Suppressor macrophage (primary cell): ENCODE results near the gene PLXNA4.

Source experiments
- DNase-seq, 4 experiments: peaks; one replicate each; pipeline ENCODE4 v3.0.0-alpha.2; 2020 to 2022

Gene PLXNA4

DNA sequence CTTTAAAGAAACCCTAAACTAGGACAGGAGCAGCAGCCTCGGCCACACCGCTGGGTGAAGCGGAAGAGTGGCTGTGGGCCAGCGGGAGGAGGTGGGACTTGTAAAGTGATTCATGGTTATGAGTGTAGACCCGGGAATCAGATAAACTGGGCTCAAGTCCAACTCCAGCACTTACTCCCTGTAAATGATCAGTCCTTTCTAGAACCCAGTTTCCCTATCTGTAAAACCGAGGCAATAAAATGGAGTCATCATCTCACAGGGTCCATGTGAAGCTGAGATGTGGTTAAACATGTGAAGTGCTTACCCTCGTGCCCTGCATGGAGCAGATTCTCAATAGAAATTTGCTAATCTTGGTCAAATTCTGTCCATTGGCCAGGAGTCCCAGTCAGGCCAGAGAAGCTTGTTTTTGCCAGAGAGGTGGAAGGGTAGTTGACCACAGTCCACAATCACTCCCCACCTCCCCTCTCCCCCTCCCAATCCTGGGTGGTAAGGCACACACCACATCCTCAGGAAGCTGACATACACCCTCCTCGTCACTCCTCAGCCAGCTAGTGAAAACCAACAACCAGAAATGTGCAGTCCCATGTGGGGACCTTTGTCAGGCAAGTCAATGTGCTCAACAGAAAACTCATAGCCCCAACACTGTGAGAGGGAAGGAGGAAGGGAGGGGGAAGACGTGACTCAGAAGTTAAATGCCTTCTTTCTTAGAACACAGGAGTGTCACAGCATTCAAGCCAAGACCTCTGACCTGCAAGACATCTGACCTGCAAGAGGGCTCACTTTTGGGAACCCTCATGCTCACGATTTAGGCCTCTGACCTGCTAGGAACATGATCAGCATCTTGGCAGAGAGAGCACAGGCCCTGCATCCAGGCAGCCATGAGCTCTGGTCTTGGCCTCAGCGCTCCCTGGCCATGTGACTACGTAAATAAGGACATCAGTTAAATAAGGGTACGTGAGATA is 145.1 kb downstream of the PLXNA4 start:
- DNase-seq, result no peak

DNA sequence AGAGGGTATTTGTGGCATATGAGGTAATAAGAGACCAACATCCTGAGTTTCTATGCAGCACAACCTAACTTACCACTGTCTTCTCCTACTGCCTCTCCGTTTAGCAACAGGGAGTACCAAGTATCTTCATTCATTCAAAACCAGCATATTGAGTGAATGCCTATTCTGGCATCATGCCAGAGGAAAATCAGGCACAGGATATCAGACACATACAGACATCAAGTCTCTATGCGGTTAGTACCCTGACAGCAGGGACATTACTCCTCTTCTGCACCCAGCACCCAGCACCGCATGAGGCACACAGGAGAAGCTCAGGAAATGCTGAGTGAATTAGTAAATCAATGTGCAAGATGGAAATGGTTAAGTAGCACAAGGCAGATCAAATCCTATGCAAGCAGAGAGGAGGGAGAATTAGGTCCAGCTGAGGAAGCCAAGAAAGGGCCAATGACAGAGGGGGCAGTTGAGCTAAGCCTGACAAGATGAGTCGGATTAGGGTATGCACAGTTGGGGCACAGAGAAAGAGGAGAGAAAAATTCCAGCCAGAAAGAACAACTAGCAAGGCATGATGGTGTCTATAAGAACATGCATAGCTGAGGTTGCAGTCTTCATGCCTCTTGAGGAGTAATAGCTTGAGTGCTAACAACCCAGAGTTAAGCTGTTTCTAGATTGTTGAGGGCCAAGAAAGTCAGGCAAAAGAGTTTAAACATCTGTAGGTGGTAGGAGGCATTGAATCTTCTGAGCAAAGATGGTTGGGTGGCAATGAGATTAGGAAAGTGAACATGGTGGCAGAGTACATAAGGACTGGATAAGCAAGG is 146.0 kb downstream of the PLXNA4 start:
- no peak for DNase-seq

DNA sequence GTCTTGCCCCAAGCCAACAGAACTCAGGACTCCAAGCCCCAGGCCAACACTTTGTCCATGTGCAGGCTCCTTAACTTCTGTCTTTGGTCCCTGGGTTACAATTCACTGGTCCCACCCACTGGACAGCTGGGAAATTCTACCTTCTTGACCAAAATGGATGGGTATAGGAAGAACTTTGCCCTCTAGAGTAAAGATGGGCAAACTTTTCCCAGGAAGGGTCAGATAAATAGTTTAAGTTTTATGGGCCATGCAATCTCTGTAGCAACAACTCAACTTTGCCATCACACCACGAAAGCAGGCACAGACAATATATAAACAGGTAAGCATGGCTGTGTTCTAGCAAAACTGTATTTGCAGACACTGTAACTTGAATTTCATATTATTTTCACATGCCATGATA is 147.1 kb downstream of the PLXNA4 start:
- no peak for DNase-seq

DNA sequence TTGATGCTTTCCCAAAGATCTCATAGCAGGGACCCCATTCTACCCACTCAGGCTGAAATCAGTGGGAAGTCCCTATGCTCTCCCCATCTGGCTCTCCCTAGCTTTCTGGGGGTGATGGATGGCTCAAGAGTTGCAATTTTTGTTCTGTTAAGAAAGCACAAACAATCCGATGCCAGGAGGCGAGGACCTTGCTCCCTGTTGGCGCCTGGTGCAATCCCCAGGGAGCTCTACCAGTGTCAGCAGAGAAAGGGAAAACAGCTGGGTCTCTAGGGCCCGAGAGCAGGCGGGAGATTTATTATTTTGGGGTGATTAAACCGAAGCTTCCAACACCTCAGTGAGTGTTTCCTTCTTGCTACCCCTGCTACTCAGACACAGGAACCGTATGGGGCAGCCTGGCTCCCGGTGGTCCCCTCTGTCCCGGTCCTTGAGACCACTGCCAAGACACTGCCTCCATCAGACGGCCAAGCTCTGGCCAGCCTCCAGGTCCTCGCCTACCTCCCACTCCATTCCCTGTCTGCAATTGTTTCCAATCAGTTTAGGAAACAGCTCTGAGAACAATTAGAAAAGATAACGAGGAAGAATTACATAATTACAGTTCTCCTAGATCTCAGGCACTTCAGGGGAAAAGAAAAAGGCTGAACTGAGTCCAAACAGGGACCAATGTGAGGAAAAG is 147.9 kb downstream of the PLXNA4 start:
- DNase-seq, result no peak

DNA sequence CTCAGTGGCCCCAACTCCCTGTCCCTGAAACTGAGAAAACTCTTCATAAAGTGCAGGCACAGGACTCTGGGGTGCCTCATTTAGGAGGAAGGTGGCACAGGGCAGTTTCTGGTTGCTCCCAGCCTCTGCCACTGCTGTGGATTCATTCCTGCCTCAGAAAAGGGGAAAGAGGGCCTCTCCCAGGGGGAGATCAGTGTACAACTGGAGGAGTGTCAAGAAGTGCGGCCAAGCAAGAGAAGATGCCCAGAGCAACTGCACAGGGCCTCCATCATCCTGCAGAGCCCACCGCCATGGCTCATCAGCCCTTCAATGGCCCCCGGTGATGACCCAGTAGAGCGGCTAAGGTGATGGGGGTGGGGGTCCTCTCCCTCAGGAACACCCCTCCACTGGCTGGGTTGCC is 150.3 kb downstream of the PLXNA4 start:
- DNase-seq, result no peak

DNA sequence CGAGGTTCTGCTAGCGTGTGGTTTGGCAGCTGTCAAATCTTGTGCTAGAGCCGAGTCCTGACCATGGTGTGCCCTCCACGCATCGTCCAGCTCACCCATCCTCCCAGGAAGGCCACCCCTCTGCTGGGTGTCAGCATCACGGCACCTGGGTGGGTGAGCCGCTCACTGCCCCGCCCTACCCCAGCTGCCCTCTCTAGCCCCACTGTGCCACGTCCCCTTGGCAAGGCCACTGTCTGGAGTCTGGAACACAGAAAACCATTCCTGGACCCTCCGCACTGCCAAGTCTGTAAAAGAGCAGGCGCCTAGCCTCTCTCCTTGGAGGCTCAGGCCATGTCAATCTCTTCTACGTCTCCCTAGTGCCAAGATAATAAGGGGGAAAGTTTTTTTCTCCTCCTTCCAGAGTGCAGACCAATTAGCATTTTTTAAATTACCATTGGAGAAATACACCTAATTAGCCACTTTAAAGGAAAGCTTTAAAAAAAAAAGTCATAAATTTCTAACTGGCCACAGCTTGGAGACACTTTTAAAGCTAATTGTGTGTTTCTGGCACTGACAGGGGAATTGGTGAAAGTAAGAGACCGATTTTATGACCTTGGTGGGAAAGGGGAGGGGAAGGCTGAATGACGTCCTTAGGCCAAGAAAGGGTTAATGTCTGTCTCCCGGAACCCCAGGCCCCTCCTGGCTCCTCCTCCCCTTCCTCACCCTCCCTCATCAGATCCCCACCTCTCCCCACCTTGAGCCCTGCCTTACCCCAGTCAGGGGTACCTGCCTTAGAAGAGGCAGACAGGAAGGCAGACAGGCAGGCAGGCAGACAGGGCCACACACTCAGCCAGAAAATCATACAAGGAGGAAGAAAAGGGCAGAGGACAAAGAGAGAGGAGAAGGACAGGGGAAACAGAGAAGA is 151.2 kb downstream of the PLXNA4 start:
- no peak for DNase-seq

DNA sequence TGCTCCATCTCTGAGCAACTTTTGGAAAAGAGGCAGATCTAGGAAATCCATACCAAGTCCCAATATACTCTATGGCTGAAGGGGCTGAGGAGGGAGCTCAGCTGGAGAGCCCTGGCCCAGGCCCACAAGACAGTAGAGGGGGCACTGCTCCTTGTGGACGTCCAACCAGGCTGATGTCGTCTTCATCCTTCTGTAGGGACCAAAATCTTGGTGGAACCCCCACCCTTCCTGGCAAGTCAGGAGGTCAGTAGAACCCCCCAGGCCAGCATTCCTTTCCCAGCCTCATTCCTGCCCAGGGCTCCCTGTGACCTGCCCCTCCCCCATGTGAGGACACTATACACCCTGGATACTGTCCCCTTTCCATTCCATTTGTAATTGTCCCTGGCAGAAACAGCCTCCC is 152.0 kb downstream of the PLXNA4 start:
- DNase-seq, result no peak

DNA sequence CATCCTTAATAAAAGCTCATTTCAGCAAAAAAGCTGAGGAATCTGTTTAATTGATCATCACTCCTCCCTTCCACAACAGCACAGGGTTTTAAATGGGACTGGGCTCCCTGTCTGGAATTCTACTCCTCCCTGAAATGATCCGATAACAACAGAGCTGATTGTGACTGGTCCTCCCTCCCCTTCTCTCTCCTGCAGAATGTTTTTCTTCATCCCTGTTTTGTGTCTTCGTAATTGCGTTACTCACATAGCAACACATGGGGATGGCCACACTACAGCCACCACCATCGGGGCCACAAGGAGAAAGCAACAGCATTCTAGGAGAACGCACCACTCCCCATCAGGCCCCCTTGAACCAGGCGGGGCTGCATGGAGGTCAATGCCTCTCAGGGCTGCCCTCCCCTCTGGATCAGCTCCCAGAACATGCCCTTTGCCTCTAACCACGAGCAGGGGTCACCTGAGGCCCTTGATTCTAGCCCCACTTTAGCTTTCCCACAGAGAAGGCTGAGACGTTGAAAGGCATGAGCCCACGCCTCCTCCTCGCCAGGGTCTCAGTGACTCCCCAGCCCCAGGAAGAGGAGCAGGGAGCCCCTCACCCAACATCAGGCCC is 152.6 kb downstream of the PLXNA4 start:
- DNase-seq, result no peak

DNA sequence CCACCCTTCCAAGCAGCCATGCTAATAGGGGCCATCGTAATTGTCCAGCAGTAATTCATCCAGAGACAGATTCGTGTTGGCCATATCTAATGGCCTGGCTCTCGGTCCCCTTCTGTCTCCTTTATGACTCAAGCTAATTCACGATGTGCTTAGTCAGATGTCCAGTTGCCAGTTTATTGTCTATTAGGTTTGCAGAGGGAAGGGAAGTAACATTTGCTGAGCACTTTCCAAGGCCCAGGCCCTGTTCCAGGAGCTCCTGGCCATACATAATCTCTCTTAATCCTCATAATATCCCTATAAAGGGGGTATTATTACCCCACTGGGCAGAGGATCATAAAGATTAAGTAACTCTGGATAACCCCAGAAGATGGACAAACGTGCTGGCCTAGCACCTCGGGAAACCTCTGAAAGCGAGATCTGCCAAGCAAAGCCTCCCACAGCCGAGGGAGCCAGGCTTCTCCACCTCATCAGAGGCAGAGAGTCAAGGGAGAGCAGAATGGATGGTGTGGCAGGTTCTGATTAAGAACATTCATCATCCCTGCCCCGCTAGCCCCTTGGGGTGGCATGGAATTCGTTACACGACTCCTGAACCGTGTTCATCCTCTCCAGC is 153.7 kb downstream of the PLXNA4 start:
- no peak for DNase-seq

DNA sequence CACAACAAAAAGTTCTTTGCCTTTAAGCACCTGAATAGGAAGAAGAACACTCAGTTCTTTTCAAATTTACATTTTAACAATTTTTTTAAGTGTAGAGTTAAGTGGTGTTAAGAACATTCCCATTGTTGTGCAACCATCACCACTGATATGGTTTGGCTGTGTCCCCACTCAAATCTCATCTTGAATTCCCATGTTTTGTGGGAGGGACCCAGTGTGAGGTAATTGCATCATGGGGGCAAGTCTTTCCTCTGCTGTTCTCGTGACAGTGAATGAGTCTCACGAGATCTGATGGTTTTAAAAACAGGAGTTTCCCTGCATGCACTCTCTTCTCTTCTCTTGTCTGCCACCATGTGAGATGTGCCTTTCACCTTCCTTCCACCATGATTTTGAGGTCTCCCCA is 155.7 kb downstream of the PLXNA4 start:
- no peak for DNase-seq

DNA sequence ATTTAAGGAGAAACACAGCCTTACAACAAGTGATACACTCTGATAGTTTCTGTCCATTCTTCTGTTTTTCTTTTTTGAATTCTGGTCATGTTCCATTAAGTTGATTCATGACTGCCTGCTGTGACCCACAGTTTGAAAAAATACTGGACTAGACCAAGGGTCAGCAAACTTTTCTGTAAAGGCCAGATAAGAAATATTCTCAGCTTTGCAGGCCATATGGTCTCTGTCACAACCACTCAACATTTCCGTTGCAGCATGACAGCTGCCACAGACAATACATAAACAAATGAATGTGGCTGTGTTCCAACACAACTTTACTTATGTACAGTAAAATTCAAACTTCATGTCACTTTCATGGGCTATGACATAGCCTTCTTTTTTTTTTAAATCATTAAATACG is 156.7 kb downstream of the PLXNA4 start:
- DNase-seq, result no peak

DNA sequence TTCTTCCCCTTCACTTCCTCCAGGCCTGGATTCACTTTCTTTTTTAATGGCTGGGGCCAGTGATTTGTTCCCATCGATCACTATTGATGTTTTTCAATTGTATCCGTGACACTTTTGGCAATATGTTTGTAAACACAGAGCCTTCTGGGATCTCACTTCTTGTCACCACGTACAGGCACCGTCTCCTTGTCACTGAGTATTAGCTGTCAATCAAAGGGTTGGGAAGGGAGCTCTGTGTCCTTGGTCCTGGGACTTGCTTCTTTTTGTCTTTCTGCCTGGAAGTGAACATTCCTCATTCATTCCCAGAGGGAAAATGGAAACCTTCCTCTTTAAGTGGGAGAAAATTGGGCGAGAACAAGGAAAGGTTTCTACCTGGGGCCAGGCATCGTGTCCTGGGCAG is 157.4 kb downstream of the PLXNA4 start:
- DNase-seq, result no peak

DNA sequence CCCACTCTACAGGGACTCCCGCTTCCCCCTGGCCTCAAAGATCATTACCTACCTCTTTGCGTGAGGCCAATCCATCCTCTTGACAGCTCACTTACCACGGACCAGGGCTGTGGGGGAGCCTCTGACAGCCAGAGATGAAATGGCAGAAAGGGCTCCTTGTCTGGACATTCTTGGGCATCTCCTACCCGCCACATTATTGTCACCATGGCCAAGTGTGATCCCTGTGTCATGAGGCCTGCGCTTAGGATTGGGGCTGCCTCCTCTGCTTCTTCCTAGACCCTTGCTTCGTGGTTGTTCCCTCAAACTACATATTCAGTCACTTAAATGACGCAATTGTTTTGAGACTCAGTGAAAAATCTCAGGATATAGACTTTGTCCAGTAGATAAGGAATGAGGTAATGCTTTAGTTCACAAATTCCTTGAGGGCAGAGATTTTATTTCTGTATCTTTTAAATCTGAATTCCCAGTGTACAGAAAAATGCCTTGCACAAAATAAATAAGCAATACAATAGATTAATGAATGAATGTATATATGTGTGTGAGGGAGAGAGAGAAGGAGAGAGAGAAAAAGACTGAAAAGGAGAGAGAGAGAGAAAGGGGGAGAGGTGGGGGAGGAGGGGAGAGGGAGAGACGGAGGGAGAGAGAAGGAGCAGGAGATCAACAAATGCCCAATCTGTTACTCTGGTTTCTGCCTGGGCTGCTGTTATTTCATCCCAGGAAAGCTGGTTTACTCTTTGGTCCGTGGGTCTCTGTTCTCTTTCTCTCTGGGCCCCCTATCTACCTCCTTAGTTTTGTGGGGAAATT is 159.0 kb downstream of the PLXNA4 start:
- DNase-seq, result no peak

DNA sequence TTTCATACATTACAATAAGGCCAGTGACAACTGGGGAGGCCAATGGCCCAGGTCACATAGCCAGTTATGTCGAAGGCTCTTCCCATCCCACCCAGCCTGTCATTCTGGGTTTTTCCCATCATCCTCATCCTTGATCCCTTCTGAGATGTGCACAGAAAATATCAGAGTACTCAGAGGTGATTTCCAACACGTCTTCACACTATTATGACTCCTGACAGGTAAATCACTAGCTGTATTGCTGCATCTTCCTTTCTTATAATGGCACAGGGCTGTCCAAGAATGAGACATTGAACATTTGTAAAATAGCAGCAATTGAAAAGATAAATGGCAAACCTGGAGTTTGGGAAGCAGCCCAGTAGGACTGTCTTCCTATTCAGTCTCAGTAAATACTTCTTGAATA is 159.9 kb downstream of the PLXNA4 start:
- DNase-seq, result no peak

DNA sequence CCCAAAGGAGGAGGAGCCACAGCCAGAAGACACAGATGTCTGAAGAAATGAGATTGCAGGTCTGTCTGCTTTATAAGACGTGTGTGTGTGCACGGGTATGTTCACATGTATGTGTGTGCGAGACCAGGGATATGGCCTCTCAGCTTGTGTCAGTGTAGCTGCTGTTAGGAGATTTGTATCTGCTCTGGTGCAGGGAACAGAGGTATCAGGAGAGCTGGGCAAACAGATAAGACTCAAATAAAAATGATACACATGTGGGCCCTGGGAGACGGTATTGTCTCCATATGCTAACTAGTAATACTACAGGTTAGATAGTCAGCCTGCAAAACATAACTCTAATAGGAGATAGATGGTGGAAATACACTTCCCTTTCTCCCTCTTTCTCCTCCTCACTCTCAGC is 161.0 kb downstream of the PLXNA4 start:
- DNase-seq, result no peak

DNA sequence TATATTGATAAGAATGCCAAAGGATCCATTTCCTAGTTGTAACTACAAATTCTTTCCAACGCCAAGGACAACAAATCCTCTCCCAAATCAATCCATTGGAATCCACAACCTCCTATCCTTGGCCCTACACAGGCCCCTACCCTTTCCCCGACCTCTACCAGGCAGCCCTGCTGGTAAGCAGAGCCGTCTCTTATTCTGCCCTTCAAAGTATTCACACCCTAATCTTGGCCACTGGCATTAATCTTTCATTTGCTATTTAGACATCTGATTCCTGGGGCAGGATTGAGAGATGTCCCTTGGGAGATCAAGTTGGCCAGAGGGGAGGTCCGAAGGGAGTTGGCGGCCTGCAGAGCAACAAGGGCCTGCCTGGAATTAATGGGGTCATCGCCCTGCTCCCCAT is 161.4 kb downstream of the PLXNA4 start:
- DNase-seq, result no peak

DNA sequence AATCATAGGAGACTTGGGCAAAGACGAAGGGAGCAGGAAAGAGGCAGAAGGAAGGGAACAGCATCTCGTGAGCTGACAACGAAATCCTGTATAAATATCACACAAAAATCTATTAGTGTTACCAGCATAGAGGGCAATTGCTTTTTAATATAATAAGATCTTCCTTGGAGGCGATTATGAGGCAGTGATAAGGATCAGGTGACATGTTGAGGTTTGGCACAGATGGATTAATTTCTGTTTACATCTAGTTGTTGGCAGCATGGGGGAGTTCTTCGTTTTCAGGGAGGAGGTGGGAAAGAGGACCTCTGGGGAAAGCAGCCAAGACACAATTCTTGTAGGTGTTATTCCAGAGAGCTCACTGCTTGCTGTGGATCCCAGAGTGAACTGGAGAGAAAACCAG is 163.8 kb downstream of the PLXNA4 start:
- DNase-seq, result no peak

DNA sequence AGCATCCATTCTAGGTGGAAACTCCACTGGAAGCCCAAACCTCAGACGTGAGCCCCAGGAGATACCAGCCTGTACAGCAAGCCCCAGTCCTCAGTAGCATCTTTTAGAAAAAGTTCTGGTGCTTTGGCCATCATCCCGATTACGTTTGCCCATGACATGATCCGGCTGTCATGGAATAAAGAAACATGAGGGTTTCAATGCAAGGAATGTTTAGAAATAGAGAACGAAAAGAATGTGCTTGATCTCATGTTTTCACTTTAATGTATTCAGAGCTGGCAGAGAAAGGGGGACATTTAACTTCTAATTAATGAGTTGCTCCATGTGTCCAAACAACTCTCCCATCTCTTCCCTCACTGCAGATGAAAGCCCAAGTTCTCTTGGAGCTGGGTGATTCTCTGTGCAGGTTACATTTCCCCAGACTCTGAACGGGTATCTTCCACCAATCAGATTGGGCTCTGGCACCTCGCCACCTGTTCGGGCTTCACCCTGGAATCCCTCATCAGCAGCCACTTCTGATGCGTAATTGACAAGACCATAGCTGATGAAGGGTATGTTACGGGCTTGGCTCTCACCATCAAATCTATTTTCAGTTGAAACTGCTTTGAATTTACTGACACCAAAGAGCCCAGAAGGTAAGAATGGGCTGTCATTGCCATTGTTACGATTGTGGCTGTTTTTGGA is 165.3 kb downstream of the PLXNA4 start:
- DNase-seq, result no peak

DNA sequence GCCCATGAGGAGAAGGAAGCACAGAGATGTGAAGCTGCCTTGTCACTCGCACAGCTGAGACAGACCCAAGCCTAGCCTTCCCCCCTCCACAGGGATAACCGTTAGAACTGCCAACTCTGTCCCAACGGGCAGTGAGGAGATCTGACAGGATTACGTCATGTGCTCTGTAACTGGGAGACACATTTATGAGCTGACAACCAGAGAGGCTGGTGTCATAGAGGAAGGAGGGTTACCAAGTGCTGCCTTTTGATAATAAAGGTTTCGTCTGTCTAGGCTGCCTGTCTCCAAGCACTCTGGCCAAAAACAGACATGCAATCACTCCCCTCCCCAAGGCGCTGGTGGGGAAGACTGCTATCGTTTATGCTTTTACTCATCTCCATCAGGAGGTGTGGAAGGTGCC is 165.9 kb downstream of the PLXNA4 start:
- DNase-seq, result peak in 3 of 4 experiments; percentile 5 to 17 (median 9)

DNA sequence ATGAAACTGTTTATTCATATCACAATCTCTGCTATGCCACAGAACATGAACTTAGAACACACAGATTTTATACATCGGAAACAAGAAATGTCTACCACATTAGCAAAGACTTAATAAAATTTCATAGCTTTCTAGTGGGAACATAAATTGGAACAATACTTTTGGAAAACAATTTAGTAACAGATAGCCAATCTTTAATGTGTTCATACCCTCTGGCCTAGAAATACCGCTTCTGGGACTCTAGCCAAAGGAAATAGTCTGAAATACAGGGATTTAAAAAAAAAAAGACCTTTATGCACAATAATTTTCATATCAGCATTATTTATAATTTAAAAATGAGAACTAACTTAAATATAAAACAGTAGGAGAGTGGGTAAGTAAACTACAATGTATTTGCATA is 168.5 kb downstream of the PLXNA4 start:
- no peak for DNase-seq
